DND-41 (cell line): Measurements from ENCODE around the gene SLC16A6.
A peak's percentile ranks its signal among the peaks of the same experiment; 100 is the strongest.

Experiments
- ATAC-seq: fragments of 200-7000 bp; cut with Tn5 transposase; 3 replicates; pipeline ENCODE4 v1.9.1; 2021; ENCODE audit warnings: low read depth; ENCODE audit not compliant: insufficient read depth
- DNase-seq: peaks from one replicate; pipeline ENCODE4 v3.0.0-alpha.2; 2020
- H2AFZ ChIP-seq: 2 replicates; pipeline ENCODE4 v1.6.0; 2012; ENCODE audit warnings: low read depth, low read length
- H3K27ac ChIP-seq: 2 replicates; pipeline ENCODE4 v1.5.1; 2012; ENCODE audit warnings: low read length, inconsistent platforms
- H3K27me3 ChIP-seq: fragments of 200-600 bp; sonication (generic); 2 replicates; pipeline ENCODE4 v1.6.0; 2012; ENCODE audit warnings: low read length, mild to moderate bottlenecking, inconsistent platforms; ENCODE audit not compliant: insufficient read depth, poor library complexity
- H3K36me3 ChIP-seq: 2 replicates; pipeline ENCODE4 v1.5.1; 2012; ENCODE audit warnings: low read length, inconsistent platforms; ENCODE audit not compliant: insufficient read depth
- H3K4me1 ChIP-seq: 2 replicates; pipeline ENCODE4 v1.5.1; 2012; ENCODE audit warnings: mild to moderate bottlenecking, low read length; ENCODE audit not compliant: insufficient read depth
- H3K4me2 ChIP-seq: 2 replicates; pipeline ENCODE4 v1.6.0; 2012; ENCODE audit warnings: mild to moderate bottlenecking, moderate library complexity, low read length, inconsistent platforms; ENCODE audit not compliant: insufficient read depth
- H3K4me3 ChIP-seq, 2 experiments: fragments of 200-600 bp in 1 of 2; shearing (Covaris generic) in 1 of 2; 2 replicates each; pipeline ENCODE4 v1.5.1; 2012 to 2016; ENCODE audit warnings: inconsistent platforms in 2 of 2, low read length in 2 of 2, mild to moderate bottlenecking in 2 of 2, low read depth in 1 of 2, moderate library complexity in 1 of 2
- H3K79me2 ChIP-seq: 2 replicates; pipeline ENCODE4 v1.6.0; 2012; ENCODE audit warnings: low read length, inconsistent platforms; ENCODE audit not compliant: insufficient read depth
- H3K9ac ChIP-seq: 2 replicates; pipeline ENCODE4 v1.6.0; 2012; ENCODE audit warnings: low read depth, mild to moderate bottlenecking, inconsistent platforms, low read length, moderate library complexity
- H3K9me3 ChIP-seq: 2 replicates; pipeline ENCODE4 v1.5.1; 2012; ENCODE audit warnings: low read length, moderate library complexity, mild to moderate bottlenecking, inconsistent platforms; ENCODE audit not compliant: insufficient read depth, severe bottlenecking
- H4K20me1 ChIP-seq: 2 replicates; pipeline ENCODE4 v1.6.0; 2012; ENCODE audit warnings: low read length; ENCODE audit not compliant: insufficient read depth
- CTCF ChIP-seq: IDR thresholded peaks from 2 replicates; pipeline ENCODE4 v1.5.1; 2012; ENCODE audit warnings: borderline replicate concordance, low read length, moderate library complexity, mild to moderate bottlenecking; ENCODE audit not compliant: poor library complexity, severe bottlenecking; ENCODE audit errors: extremely low read depth
- EZH2 ChIP-seq: IDR thresholded peaks from 3 replicates; pipeline ENCODE4 v1.6.1; 2012; ENCODE audit warnings: borderline replicate concordance, low read depth, mild to moderate bottlenecking, moderate library complexity, low read length, inconsistent platforms; ENCODE audit not compliant: severe bottlenecking

The SLC16A6 gene

GRCh38 chr17:68291836-68292688, 1.1 kb upstream of the SLC16A6 start:
- Histone ChIP-seq H3K36me3 (no peaks in the 10 kb centered on the region), H2AFZ (peak overlapping the region; percentile 83), H3K9ac (peak overlapping the region; percentile 89), H3K27me3 (no peaks in the 10 kb centered on the region), H3K4me1 (peaks cover 70% of the 10 kb centered on the region), H3K27ac (peak overlapping the region; percentile 93), H3K9me3 (no peaks in the 10 kb centered on the region), H3K79me2 (peaks cover 50% of the 10 kb centered on the region), H4K20me1 (no peaks in the 10 kb centered on the region), H3K4me2 (peak overlapping the region; percentile 81), H3K4me3 (peak overlapping the region; percentile 35 to 67; a peak in 3 of 4 replicates)
- DNase-seq, result peak; percentile 95
- peak; percentile 63 for ATAC-seq
- peak; percentile 68 for TF ChIP-seq CTCF
- TF ChIP-seq EZH2, result no peak

GRCh38 chr17:68290268-68290954, 516 bp downstream of the SLC16A6 start:
- Histone ChIP-seq H3K36me3 (no peaks in the 10 kb centered on the region), H3K4me2 (peak overlapping the region; percentile 81), H3K9me3 (no peaks in the 10 kb centered on the region), H4K20me1 (no peaks in the 10 kb centered on the region), H3K27me3 (no peaks in the 10 kb centered on the region), H3K4me1 (peaks cover 56% of the 10 kb centered on the region), H3K27ac (peak overlapping the region; percentile 93), H3K4me3 (peak overlapping the region; percentile 49 to 67), H3K79me2 (peaks cover 50% of the 10 kb centered on the region), H3K9ac (peak overlapping the region; percentile 89), H2AFZ (peak overlapping the region; percentile 66)
- peak; percentile 37 for ATAC-seq
- peak; percentile 87 for DNase-seq
- no peak for TF ChIP-seq CTCF
- TF ChIP-seq EZH2, result no peak

- Histone ChIP-seq H3K79me2 (peaks cover 48% of the 10 kb centered on the region), H3K4me1 (peaks cover 51% of the 10 kb centered on the region), H3K27ac (peak overlapping the region; percentile 93), H3K9me3 (no peaks in the 10 kb centered on the region), H3K4me2 (peak overlapping the region; percentile 81), H4K20me1 (no peaks in the 10 kb centered on the region), H3K4me3 (peak overlapping the region; percentile 49 to 67; a peak in 3 of 4 replicates), H3K9ac (peak overlapping the region; percentile 89), H3K36me3 (no peaks in the 10 kb centered on the region), H2AFZ (peak overlapping the region; percentile 66; the same call in 1 of the 2 replicates), H3K27me3 (no peaks in the 10 kb centered on the region)
- DNase-seq, result no peak
- TF ChIP-seq EZH2, result no peak
- TF ChIP-seq CTCF, result no peak
- no peak; the same call in 2 of the 3 replicates for ATAC-seq
Measured at GRCh38 chr17:68289936-68290267, 1.0 kb downstream of the SLC16A6 start.
